ENCODE data around the gene VPREB3.
A peak's percentile ranks its signal among the peaks of the same experiment; 100 is the strongest.

VPREB3 gene

GRCh38 chr22:23782703-23783102 lies 28.5 kb upstream of the VPREB3 start:
- no peak for DNase-seq (ENCODE audit: low spot score)

GRCh38 chr22:23782252-23782651 lies 28.0 kb upstream of the VPREB3 start:
- DNase-seq (ENCODE audit: low spot score): no peak

DNA sequence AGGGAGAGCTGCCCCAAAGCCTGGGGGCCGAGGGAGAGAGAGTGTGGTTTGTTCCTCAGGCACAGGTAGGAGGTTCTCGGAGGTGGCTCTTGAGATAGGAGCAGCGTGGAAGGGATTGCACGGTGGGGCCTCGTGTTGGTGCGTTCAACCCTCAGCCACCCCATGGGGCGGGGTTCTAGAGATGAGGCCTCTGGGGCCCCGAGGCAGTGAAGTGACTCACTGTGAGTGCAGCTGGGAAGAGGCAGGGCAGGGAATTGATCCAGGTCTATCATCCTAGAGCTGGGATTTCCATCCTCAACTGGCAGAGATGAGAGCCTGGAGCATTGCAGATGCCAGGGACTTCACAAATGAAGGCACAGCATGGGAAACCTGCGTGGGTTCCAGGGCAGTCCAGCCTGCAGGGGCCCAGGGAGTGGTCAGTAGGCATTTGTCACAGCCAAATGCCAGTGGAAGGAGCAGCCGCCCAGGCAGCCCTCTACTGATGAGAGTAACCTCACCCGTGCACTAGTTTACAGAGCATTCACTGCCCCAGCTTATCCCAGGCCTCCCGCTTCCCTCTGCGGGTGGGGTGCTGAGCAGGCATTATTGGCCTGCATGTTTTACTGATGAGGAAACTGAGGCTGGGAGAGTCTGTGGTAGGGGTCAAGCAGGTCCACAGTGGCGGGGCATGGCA lies 27.4 kb upstream of the VPREB3 start:
- no peak for DNase-seq (ENCODE audit: low spot score)

DNA sequence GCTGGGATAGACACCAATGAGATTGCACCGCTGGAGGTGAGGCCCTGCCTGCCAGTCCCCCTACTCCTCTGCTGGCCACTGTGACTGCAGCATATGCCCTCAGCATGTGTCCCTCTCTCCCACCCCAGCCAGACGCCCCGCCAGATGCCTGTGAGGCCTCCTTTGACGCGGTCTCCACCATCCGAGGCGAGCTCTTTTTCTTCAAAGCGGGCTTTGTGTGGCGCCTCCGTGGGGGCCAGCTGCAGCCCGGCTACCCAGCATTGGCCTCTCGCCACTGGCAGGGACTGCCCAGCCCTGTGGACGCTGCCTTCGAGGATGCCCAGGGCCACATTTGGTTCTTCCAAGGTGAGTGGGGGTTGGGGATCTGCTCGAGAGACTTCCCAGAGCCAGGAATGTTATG lies 26.8 kb upstream of the VPREB3 start:
- DNase-seq (ENCODE audit: low spot score): no peak

DNA sequence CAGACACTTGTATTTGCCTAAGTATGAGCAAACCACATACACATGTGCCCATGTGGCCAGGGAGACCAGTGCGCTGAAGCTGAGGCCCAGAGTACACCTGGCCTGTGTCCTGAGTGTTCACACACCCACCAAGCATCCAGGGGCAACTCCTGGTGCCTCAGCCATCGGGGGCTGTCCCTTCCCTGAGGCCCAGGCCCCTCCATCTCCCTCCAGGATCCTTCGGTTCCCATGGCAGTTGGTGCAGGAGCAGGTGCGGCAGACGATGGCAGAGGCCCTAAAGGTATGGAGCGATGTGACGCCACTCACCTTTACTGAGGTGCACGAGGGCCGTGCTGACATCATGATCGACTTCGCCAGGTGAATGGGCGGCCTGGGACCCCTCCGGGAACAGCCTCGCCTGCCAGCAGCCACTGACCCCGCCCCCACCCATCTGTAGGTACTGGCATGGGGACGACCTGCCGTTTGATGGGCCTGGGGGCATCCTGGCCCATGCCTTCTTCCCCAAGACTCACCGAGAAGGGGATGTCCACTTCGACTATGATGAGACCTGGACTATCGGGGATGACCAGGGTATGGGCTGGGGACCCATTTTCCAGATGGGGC lies 26.0 kb upstream of the VPREB3 start:
- DNase-seq (ENCODE audit: low spot score): no peak

DNA sequence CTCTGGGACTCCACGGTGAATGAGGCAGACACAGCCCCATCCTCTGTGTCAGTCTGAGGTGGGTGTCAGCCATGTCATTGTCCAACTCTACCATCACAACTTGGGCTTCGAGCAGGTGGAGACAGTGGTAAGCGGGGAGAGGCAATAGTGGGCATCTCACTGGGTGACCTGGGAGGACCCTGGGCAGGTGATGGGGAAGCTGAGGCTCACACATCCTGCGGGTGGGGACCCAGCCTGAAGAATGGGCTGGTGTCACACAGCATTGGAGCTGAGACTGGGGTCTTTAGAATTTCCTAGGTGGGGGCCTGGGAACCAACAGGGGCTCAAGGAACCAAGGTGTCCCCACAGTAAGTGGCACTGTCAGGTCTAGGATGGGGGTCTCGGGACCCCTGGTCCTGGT lies 25.5 kb upstream of the VPREB3 start:
- DNase-seq (ENCODE audit: low spot score): no peak

- no peak for DNase-seq (ENCODE audit: low spot score)
These were observed 24.9 kb upstream of the VPREB3 start for GRCh38 chr22:23779083-23779482.

GRCh38 chr22:23778577-23778900 lies 24.3 kb upstream of the VPREB3 start:
- no peak for DNase-seq (ENCODE audit: low spot score)

DNA sequence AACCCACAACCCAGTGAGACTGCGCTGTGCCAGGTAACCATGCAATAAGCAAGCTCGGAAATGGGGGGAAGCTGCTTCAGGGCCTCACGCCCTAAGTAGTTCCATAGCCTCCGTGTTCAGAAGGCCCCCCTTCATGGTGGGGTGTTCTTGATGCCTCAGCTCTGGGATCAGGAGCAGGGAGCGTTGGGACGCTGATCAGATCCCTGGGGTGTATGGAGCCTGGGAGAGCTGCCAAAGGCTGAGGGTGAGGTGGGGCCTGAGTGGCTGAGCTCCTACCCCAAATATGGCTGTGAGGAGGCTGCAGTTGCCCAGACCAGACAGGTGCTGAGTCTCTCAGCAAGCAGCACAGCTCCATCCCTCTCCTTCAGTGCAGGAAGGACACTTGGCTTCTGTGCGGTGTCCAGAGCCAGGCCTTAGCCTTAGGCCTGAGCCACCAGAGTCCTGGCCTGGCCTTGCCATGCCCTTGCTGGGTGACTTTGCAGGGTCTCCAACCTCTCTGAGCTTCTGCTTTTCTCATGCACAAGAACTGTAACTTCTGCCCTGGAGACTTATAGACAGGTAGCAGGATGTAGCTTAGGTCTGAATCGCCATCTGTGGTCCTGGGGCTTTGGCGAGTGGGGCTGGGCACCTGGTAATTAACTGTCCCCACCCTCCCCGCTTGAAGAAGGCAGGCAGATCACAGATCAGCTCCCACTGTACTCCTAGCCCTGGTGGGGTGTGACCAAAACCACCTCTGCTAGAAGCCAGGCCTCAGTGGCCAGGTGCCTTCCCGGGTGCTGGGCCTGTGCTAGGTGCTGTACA lies 23.8 kb upstream of the VPREB3 start:
- no peak for DNase-seq (ENCODE audit: low spot score)

- DNase-seq (ENCODE audit: low spot score): no peak
These were observed 21.7 kb upstream of the VPREB3 start for GRCh38 chr22:23775779-23776375.

DNA sequence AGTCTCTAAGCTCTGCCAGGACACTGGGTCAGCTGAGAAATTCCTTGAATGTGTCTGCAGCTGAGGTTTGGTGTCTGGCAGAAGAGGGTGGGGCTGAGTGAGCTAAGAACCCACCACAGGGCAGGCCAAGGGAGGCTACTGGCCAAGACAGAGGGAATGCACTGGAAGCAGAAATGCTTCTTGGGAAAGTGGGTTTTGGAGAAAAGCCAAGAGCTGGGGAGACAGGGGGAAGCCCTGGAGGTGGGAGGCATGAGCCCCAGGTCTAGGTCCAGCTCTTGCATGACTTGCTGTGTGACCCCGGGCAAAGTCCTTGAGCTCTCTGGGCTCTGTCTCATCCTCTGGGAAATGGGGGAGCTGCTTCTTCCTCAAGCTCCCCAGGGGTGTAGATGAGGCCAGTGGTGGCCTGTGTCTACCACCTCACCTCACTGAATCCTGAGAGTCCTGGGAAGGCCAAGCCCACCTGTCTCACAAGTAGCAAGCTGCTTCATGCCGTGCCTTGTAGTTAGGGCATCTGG lies 20.8 kb upstream of the VPREB3 start:
- DNase-seq (ENCODE audit: low spot score): no peak

DNA sequence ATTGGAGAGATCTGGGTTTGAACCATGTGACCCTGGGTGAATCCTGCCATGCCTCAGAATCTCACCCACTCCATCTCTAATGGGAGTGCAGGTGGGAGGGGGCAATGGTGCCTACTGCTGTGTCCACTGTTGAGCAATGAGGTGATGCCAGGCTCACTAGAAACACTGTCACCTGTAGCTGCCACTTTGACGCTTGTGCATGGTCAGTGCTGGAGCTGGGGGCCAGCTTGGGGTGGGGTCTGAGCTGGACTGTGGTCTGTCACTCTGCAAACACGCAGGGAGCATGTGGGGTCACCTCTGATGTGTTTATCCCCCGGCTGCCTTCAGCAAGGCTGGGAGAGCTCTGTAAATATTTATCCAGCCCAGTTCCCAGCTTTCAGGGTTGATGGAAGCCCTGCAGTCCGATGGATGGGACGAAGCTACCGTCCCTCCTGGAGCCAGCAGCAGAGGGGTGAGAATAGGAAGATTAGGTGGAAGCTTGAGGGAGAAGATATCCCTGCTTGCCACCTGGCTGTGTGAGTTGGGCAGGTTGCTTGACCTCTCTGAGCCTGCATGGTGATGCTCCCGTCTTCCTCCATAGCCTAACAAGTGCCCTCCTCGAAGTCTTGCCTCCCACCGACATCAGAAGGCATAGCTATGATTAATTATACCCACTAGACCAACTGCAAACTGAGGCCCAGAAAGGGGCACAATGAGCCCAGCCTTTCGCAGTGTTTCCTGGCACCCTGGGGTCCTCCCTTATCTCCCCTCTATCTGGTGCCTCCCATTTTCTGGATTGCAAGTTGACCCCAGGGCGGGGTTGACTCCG lies 20.1 kb upstream of the VPREB3 start:
- no peak for DNase-seq (ENCODE audit: low spot score)

DNA sequence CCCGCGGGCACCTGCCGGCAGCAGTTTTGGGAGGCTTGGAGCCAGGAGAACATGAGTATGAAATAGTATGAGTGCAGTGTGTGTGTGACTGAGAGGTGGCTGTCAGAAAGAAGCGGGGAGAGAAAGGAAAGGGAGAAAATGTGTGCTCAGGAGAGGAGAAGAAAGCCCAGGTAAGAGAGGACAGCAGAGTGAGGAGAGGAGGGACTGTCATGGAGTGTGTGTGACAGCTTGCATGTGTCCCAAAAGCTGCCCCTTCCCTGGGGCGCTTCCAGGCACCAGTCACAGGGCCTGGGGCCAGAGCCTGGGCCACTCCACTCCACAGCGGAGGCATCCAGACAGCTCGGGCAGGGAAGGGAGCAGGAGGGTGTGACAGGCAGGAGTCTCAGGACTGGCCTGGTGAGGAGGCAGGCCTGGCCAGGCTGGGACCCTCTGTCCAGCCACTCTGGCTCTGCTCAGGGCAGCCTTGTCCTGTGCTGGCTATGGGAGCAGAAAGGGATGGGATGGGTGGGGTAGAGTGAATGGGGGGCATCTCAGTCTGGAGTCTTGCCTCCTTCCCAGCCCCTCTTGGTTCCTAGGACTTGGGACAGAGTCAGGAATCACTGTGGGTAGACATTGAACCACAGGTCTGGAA lies 19.4 kb upstream of the VPREB3 start:
- DNase-seq (ENCODE audit: low spot score): no peak

GRCh38 chr22:23772649-23773473 lies 18.6 kb upstream of the VPREB3 start, which contains the start of gene MMP11:
Gene MMP11 (plus strand): TSS chr22:23772849. CDS start chr22:23772871, 22 bp downstream.
- DNase-seq (ENCODE audit: low spot score): peak; percentile 27

DNA sequence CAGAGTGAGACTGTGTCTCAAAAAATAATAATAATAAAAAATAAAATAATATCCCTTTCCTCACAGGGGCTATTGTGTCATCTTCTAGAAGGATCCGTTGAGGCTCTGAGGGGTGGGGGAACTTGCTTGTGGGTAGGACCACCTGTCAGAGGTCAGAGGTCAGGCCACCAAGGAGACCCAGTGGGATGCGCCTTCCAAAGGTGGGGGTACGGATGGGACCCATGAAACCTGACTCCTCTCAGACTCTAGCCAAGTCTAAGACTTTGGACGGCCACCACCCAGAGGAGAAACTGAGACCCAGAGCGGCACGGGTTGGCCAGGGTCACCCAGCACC lies 18.1 kb upstream of the VPREB3 start:
- no peak for DNase-seq (ENCODE audit: low spot score)

- no peak for DNase-seq (ENCODE audit: low spot score)
These were observed 15.2 kb upstream of the VPREB3 start for GRCh38 chr22:23769321-23769965.

DNA sequence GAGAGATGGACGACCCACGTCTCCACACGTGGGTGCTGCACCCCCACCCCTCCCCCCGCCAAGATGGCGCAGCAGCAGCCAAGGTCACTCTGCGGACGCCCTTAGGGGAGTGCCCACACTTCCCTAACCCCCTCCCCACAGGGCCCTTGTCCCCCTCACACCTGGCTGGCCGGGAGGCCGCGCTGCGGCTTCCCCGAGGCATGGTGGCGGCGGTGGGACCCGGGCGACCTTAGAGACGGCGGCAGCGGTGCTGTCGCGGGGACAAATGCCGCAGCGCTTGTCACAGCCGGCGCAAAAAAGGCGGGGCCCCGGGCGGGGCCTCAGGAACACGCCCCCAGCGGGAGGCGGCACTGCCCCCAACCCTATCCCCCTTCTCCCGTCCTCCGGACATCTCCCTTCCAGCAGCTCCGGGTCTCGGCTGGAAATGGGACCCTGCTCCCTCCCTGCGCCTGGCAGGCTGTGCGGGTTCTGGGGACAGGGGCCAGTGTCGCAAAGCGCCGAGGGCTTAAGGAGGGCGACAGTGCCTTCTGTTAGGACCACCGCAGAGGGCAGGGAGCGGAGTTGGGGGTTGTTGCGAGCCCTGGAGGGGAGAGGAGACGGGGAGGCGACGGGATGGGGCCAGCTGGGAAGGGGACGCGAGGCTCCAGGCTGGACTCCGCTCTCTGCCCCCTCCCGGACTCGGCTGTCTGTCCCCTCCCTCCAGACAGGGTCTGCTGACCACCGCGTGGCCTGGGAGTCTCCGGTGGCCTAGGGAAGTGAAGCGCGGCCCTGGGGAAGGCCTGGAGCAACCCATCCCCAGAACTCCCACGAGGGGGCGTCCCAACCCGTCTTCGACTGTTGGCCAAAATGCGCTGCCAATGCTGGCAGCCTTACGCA lies 13.7 kb upstream of the VPREB3 start, which contains the start of gene CHCHD10:
Gene CHCHD10, minus strand, starts transcription at position 300 of the 876 bp plus-strand sequence. Its CDS starts 98 bp downstream, at position 202.
- peak; percentile 66 for DNase-seq (ENCODE audit: low spot score)

GRCh38 chr22:23767303-23767672 lies 13.1 kb upstream of the VPREB3 start:
- DNase-seq (ENCODE audit: low spot score): no peak
